Measurements from ENCODE around the gene TAAR9. TPM values are rescaled to one million over a fixed set of nuclear protein-coding genes. Genes with fewer than 3 reads are reported as not detected.
A peak's percentile ranks its signal among the peaks of the same experiment; 100 is the strongest.

Gene TAAR9
- polyA plus RNA-seq, 1 experiment: not detected

DNA sequence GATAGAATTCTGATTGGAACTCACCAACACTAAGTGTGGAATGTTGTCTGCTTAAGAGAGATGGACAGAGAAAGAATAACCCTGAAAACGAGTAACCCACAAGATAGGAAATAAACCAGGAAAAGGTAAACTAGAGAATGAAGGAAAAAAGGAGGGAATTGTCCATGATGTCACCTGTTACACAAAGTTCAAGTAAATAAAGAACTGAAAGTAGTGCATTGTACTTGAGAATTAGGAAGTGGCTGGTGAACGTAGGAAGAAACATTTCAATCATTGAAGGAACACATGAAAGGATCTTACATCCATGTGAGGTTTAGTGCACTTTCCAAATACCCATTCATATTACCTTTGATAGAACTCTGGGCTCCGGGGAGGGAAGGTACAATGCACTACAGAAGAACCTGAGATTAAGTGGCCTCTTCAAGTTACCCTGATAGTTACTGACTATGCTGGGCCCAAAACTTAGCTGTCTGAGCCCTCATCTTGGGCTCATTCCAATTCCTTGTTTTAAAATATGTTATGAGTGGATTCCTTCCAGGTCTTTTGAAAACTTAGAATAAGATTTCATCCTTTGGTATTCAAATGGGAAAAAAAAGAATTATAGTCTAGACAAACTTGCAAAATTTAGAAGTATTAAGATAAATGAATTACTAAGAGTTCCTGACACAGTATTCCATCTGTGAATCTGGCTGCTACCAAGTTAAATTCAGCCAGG lies 24.1 kb upstream of the TAAR9 start:
- POLR2A ChIA-PET: no interaction called here
- CTCF ChIA-PET: interaction anchor here (1.2 to 2.5 kb wide), 2 partner anchors 17 to 599 kb away, joined by 3 to 11 read pairs; no protein-coding TSS in a partner anchor

DNA sequence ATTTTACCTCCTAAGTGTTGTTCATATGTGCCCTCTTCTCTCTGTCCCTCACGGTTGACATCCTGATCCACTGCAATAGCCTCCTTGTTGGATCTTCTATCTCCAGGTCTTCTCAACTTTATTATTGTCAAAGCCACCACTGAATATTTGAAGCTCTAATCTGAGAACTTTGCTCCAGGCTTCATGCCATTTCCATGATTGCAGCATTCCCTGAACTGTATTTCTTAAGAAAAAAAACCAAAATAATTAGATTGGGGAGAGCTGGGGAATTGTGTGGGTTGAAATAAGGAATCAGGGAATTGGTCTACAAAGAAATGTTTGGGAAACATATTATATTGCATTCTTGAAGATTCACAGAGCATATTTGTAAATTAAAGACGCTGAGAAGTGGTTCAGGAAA lies 22.7 kb upstream of the TAAR9 start:
- CTCF ChIA-PET: interaction anchor here (1.0 kb wide), 1 partner anchor 15 kb away, joined by 4 read pairs; no protein-coding TSS in a partner anchor
- POLR2A ChIA-PET: no interaction called here
- TF ChIP-seq, protein P1, sequence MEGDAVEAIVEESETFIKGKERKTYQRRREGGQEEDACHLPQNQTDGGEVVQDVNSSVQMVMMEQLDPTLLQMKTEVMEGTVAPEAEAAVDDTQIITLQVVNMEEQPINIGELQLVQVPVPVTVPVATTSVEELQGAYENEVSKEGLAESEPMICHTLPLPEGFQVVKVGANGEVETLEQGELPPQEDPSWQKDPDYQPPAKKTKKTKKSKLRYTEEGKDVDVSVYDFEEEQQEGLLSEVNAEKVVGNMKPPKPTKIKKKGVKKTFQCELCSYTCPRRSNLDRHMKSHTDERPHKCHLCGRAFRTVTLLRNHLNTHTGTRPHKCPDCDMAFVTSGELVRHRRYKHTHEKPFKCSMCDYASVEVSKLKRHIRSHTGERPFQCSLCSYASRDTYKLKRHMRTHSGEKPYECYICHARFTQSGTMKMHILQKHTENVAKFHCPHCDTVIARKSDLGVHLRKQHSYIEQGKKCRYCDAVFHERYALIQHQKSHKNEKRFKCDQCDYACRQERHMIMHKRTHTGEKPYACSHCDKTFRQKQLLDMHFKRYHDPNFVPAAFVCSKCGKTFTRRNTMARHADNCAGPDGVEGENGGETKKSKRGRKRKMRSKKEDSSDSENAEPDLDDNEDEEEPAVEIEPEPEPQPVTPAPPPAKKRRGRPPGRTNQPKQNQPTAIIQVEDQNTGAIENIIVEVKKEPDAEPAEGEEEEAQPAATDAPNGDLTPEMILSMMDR (IDR thresholded peaks at IDR 0.05; ENCODE audit: low read depth, low read length): no peak
- DNase-seq (ENCODE audit: low read depth, low spot score): no peak
- Histone ChIP-seq H3K9me3 (ENCODE audit: control insufficient read depth, insufficient read depth, low read length) (no peaks in the 10 kb centered on the region), H3K27me3 (ENCODE audit: control insufficient read depth, insufficient read depth, low read length) (peaks cover 3% of the 10 kb centered on the region), H3K27ac (ENCODE audit: low read depth, low read length) (no peak overlapping the region), H3K4me3 (ENCODE audit: low read depth, low read length) (no peak overlapping the region)

More for the DNA sequence above, 24.1 kb upstream of the TAAR9 start:
- TF ChIP-seq, protein P1 (IDR thresholded peaks at IDR 0.05; ENCODE audit: low read depth, low read length): no peak
- no peak overlapping the region for H3K4me3 ChIP-seq (ENCODE audit: low read depth, low read length)
- no peaks in the 10 kb centered on the region for H3K9me3 ChIP-seq (ENCODE audit: control insufficient read depth, insufficient read depth, low read length)
- DNase-seq (ENCODE audit: low read depth, low spot score): no peak
- H3K27ac ChIP-seq (ENCODE audit: low read depth, low read length): no peak overlapping the region
- peaks cover 3% of the 10 kb centered on the region for H3K27me3 ChIP-seq (ENCODE audit: control insufficient read depth, insufficient read depth, low read length)

DNA sequence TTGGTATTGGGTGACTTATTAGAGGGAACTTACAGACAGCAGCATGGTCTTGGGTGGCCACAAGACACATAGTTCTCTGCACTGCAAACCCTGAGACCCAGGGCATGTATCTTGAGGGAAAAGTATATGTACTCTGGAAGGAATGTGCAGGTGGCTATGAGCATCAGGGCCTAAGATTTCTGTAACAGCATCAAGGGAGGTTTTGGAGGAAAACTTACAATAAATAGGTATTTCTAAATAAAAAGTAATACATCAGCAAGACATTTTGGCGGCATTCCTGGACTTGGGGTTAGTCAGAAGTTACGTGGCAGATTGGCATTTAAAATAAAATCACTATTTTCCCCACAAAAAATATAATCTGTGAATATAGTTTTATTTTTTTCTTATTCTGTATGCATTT lies 17.1 kb upstream of the TAAR9 start:
- Histone ChIP-seq H3K9me3 (ENCODE audit: control insufficient read depth, insufficient read depth, low read length) (no peaks in the 10 kb centered on the region), H3K4me3 (ENCODE audit: low read depth, low read length) (no peak overlapping the region), H3K27ac (ENCODE audit: low read depth, low read length) (no peak overlapping the region), H3K27me3 (ENCODE audit: control insufficient read depth, insufficient read depth, low read length) (peaks cover 3% of the 10 kb centered on the region)
- POLR2A ChIA-PET: no interaction called here
- TF ChIP-seq, protein P1 (IDR thresholded peaks at IDR 0.05; ENCODE audit: low read depth, low read length): no peak
- peak; percentile 37 for DNase-seq (ENCODE audit: low read depth, low spot score)
- CTCF ChIA-PET: interaction anchor here (1.6 to 2.1 kb wide), 2 partner anchors 9 to 241 kb away, joined by 3 to 18 read pairs; no protein-coding TSS in a partner anchor

DNA sequence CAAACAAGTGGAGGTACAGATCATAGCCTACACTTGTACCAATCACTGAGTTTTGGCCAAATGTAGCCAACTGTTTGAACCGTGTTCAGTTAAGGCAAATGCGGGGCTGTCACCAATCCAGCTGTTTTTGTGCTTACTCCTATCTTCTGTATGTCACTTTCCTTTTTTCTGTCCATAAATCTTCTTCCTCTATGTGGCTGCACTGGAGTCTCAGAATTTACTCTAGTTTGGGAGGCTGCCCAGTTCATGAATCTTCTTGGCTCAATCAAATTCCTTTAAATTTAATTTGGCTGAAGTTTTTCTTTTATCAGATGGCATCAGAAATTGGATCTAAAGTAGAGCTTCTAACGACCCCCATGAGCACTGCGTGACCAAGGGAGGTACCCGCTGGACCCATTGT lies 13.4 kb upstream of the TAAR9 start:
- POLR2A ChIA-PET: no interaction called here
- TF ChIP-seq, protein P1 (IDR thresholded peaks at IDR 0.05; ENCODE audit: low read depth, low read length): no peak
- peaks cover 7% of the 10 kb centered on the region for H3K27me3 ChIP-seq (ENCODE audit: control insufficient read depth, insufficient read depth, low read length)
- no peak overlapping the region for H3K27ac ChIP-seq (ENCODE audit: low read depth, low read length)
- no peak overlapping the region for H3K4me3 ChIP-seq (ENCODE audit: low read depth, low read length)
- no peaks in the 10 kb centered on the region for H3K9me3 ChIP-seq (ENCODE audit: control insufficient read depth, insufficient read depth, low read length)
- CTCF ChIA-PET: interaction anchor here (1.2 kb wide), 1 partner anchor 224 kb away, joined by 4 read pairs; no protein-coding TSS in a partner anchor
- no peak for DNase-seq (ENCODE audit: low read depth, low spot score)

DNA sequence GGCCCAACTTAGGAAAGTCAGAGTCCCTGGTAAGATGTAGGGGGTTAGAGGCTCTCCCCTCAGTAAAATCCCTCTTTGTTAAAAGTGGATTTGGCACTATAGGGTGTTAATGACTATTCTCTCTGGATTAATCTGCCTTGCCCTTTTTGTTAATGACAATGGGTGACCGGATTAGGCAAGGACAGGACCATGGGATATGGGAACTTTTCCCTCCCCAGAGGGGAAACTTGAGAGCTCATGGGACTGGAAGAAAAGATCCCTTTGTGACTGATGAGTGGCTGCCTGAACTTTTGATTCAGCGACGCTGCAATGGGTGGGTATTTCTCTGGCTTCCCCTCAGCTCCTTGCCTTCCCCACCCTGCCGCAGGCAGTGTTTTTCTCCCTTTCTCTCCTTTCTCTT lies 12.2 kb upstream of the TAAR9 start:
- ChIA-PET POLR2A (no interaction called here), CTCF (interaction anchor here (1.0 kb wide), 1 partner anchor 225 kb away, joined by 4 read pairs; no protein-coding TSS in a partner anchor)
- Histone ChIP-seq H3K9me3 (ENCODE audit: control insufficient read depth, insufficient read depth, low read length) (no peaks in the 10 kb centered on the region), H3K4me3 (ENCODE audit: low read depth, low read length) (no peak overlapping the region), H3K27ac (ENCODE audit: low read depth, low read length) (no peak overlapping the region), H3K27me3 (ENCODE audit: control insufficient read depth, insufficient read depth, low read length) (peaks cover 7% of the 10 kb centered on the region)
- TF ChIP-seq, protein P1 (IDR thresholded peaks at IDR 0.05; ENCODE audit: low read depth, low read length): no peak
- DNase-seq (ENCODE audit: low read depth, low spot score): no peak
